Coronary artery (tissue), 2 donors: Measurements from ENCODE around the gene GASK1B.
A peak's percentile ranks its signal among the peaks of the same experiment; 100 is the strongest.

Source experiments
- DNase-seq: peaks from one replicate; pipeline ENCODE4 v3.0.0-alpha.2; 2017; ENCODE audit warnings: low spot score
- H3K27ac ChIP-seq, 2 donors: fragments of 200-600 bp; sonication (generic); one replicate each; pipeline ENCODE4 v1.5.1; 2016 to 2019
- H3K4me3 ChIP-seq: fragments of 200-600 bp; sonication (generic); 2 replicates; pipeline ENCODE4 v1.5.1; 2016; ENCODE audit warnings: mild to moderate bottlenecking, moderate library complexity
- CTCF ChIP-seq: fragments of 200-600 bp; sonication (generic); IDR thresholded peaks from one replicate; pipeline ENCODE4 v1.5.1; 2019; ENCODE audit warnings: antibody characterized with exemption

Gene GASK1B

GRCh38 chr4:158209825-158210807 lies 37.3 kb upstream of the GASK1B start, which contains the start of gene TMEM144:
TSS of gene TMEM144 (plus strand) at chr4:158210486. CDS start at chr4:158212668, 2,182 bp downstream.
- Histone ChIP-seq H3K27ac (peak within 1 kb of the TSS; percentile 77 to 95), H3K4me3 (peak within 1 kb of the TSS; percentile 62)
- TF ChIP-seq CTCF: no peak
- peak; percentile 97 for DNase-seq

GRCh38 chr4:158208963-158209640 lies 36.3 kb upstream of the GASK1B start:
- H3K4me3 ChIP-seq: no peak overlapping the region
- DNase-seq: no peak
- peak overlapping the region; percentile 77 to 95 for H3K27ac ChIP-seq
- TF ChIP-seq CTCF: no peak

- Histone ChIP-seq H3K27ac (no peak overlapping the region), H3K4me3 (no peak overlapping the region)
- TF ChIP-seq CTCF: no peak
- no peak for DNase-seq
Observed at GRCh38 chr4:158203929-158204328, 31.1 kb upstream of the GASK1B start.

GRCh38 chr4:158203436-158203835 lies 30.6 kb upstream of the GASK1B start:
- H3K4me3 ChIP-seq: no peak overlapping the region
- DNase-seq: no peak
- no peak for TF ChIP-seq CTCF
- no peak overlapping the region for H3K27ac ChIP-seq

GRCh38 chr4:158202481-158202880 lies 29.7 kb upstream of the GASK1B start:
- no peak for DNase-seq
- no peak for TF ChIP-seq CTCF
- H3K4me3 ChIP-seq: no peak overlapping the region
- no peak overlapping the region for H3K27ac ChIP-seq

- TF ChIP-seq CTCF: no peak
- Histone ChIP-seq H3K27ac (peak overlapping the region in 1 of 2 donors; percentile 15), H3K4me3 (no peak overlapping the region)
- no peak for DNase-seq
Observed at GRCh38 chr4:158201876-158202275, 29.1 kb upstream of the GASK1B start.
